Kasumi-1 (cell line): ENCODE data around the gene MEG3.

Experiments used
- DNase-seq, 2 experiments: peaks; one replicate each; lab custom pipeline; 2025; lab: John Stamatoyannopoulos, UW

MEG3 gene

GRCh38 chr14:100898465-100898864 lies 72.5 kb downstream of the MEG3 start:
- no peak for DNase-seq

DNA sequence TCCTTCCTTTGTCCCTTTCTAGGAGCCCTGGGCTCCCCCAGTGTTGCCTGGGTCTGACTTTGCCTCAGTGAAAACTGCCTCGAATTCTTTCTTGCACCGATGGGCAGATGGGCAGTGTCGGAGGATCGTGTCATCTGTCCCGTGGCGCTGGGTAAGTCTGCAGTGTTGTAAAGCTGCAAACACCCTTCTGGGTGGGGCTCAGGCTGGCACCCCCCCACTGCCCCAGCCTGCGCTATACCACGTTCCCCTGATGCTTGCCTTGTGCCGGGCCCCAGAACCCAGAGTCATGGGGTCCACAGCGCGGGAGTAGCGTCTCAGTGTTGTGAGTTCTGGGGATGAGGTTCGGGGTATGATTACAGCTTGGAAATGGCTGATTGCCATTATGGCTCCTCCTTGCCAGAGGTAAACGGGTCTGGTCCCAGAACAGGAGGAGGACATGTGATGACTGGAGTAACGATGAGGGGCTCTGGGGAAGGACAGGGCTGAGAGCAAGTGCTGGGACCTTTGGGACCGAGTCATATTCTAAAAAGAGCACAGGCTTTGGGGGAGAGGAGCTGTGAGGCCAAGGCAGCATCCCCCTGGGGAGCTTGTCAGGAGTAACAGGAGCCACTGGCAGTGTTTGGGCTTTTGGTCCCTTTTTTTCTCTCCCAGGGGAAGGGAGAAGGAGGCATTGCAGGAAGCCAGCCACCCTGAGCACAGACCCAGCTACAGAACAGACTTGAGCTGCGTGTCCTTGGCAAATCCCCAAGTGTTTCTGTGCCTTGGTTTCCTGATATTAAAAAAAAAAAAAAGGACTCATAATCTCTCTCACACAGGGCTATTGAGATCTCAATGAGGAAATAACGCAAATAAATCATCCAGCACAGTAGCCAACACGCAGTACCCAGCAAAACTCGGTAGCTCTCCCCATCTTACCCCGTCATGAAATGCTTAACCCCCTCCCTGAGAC lies 73.3 kb downstream of the MEG3 start:
- DNase-seq = no peak

GRCh38 chr14:100899884-100900771 lies 74.2 kb downstream of the MEG3 start:
- peak in 1 of 2 experiments; percentile 37 for DNase-seq

DNA sequence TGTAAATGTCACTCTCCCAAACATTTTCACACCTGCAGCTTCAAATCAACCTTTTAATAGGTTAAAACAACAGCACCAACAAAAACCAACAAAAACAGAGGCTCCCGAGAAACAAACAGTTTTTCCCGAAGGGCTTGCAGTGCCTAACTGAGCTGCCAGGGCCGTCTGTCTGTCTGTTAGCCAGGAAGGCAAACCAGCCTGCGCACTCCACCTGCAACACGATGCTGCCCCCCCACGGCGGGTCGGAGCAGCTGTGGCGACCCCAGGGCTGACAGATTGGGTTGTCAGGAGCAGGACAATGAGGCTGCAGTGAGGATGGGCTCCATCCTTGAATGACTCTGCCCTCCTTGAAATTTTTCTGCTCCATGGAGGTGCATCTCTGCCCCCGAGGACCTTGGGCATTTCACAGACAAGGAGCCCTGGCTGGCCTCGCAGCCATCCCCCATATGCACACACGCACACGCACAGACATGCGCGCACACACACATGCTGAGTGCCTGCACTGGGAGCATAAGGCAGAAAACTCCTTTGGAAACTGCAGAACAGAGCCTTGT lies 75.0 kb downstream of the MEG3 start:
- peak; percentile 30 to 33 for DNase-seq

- no peak for DNase-seq
These were observed 75.7 kb downstream of the MEG3 start for GRCh38 chr14:100901391-100902183.

DNA sequence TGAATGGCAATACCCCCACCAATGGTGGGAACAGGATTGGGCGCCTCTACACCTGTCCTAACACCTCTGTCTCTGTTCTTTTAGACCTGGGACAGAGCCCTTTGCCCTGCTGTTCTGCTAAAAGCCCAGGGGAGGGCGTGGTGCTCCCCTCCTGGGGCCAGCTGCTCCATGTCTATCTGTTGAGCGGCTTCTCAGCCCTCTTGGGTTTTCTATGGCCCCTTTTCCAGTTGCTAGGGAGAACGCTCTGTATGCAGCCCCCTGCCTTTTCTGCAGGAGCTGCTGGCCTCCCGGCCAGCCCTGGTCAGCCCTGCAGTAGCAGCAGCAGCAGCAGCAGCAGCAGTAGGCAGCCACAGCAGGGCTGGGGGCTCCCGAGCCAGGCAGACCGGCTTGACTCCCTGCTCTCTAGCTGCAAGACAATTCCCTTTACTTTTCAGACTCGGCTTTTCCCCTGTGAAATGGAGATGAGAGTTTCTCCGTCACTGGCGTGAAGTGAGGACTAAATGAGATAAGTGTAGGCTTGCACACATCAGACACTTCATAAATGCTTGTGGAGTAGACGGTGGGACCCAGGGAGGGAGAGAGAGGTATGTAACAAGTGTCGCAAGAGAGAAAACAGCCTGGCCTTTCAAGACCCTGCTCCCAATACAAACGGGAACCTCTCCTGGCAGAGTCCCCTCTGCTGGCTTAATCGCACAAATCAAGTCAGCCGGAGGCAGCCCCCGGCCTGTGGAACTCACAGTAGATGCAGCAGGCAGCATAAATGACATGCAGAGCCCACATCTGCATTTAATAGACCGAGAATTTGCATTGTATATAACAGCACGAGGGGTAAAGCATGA lies 76.6 kb downstream of the MEG3 start:
- DNase-seq = peak; percentile 4 to 40

DNA sequence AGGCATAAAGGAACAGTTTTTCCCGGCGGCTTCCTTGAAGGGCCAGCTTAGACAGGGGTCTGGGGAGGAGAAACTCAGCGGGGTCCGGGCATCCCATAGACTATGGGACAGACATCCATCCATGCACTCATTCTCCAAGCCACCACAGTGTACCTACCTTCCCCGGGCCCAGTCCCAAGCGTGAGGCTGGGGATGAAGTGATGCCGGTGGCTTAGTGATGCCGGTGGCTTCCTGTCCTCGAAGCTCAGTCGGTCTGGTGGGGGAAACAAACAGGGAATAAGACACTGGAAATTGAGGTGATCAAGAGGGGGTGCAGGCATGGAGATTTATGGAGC lies 77.2 kb downstream of the MEG3 start:
- DNase-seq = no peak

GRCh38 chr14:100903672-100904185 lies 77.8 kb downstream of the MEG3 start, which contains the start of gene RTL1:
Gene RTL1 (minus strand): TSS chr14:100903722. CDS start chr14:100884788, 18,934 bp downstream.
- no peak for DNase-seq

DNA sequence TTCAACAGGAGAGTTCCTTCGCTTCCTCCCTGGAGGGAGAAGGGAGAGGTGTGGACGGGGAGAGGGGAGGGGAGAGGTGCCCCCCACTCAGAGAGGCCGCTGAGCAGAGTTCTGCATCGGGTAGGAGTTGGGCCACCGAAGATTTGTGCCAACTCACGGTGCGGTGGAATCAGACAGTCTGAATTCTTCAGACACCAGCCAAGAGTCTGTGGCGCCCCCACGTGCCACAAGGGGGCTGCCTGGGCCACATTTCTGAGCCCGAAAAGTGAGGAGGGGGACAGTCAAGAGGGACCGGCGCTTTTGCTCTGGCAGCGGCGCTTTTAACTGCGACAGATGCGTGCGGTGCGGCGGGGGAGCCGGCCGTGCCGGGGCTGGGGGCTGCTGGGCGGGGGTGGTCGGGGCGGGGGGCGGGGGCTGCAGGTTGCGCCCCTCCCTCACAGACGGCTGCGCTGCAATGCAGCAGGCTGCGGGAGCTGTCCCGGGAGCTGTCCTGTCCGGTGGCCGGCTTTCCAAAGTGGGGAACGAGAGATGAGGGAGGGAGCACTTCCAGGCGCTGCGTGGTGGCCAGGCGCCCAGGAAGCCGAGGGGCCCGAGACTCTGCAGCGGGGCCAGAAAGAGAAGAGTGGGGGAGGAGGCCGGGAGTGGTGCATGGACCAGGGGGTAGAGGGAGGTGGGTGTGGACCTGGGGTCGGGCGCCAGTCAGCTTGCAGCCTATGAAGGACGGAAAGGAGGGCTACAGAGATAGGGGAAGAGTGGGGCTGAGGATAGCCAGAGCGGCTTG lies 78.6 kb downstream of the MEG3 start:
- peak in 1 of 2 experiments; percentile 7 for DNase-seq

DNA sequence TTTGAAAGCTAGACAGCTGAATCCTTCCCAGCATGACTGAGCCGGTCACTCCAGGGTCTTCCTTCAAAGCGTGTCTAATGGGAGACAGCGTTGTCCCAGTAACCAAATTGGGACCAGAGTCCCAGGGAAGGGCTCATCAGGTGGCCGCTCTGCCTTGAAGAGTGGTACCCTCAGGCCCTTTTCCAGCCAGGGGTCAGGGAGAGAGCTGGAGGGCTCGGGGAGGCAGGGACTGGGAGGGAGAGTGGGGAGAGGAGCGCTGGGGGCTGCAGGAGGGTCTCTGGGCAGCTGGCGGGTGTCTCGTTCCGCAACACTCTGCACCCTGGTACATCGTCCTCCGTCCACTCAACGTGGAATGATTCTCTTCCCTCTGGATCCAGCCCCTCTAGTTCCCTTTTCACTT lies 79.2 kb downstream of the MEG3 start:
- no peak for DNase-seq

GRCh38 chr14:100906420-100906819 lies 80.5 kb downstream of the MEG3 start:
- DNase-seq = no peak

DNA sequence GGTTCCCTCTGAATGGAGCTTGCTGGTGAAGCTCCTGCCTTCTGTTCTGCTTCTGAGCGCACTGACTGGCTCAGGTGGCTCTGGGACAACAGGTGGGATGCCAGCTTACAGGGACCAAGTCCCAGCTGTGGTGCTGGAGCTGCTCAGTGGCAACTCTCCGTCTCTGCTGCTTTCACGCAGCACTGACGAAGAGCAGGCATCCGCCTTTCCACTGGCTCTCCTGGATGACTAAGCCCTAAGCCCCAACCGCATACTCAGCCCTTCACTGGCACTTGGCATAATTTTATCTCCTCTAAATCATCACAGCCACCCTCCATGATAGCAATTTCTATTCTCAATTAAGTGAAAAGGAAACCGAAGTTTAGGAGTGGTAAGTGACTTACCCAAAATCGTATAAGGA lies 81.3 kb downstream of the MEG3 start:
- DNase-seq = no peak

DNA sequence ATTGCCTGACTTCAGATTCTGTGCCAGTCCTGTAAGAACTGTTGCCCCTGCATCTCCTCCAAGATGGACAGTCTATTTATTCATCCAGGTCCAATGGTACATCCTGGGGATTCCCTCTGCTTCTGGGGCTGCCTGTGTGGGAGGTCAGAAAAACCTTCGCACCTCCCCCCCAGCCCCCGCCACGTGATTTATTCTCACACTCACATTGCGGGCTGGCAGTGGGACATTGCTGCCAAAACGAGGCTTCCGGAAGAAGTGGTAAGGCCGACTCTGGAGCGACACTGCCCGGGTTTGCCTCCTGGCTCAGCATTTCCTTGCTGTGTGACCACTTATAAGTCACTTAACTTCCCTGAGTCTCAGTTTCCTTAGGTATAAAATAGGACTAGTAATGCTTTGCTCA lies 83.5 kb downstream of the MEG3 start:
- DNase-seq = no peak
